WTC11 (cell line): ENCODE data around the gene BTBD2. TPM values are rescaled to one million over a fixed set of nuclear protein-coding genes. Genes with fewer than 3 reads are reported as not detected.

ENCODE experiments used
- ATAC-seq: fragments of 200-7000 bp; cut with Tn5 transposase; 2 replicates; pipeline ENCODE4 v1.10.0; 2021; ENCODE audit warnings: mild to moderate bottlenecking, moderate library complexity
- CTCF ChIA-PET: fragments of 300-600 bp; sonication (Branson Sonifier 250); formaldehyde crosslinking; loops from one replicate; lab custom pipeline; 2021; ENCODE audit warnings: antibody characterized with exemption; lab: Charles Lee
- POLR2A ChIA-PET: fragments of 350-600 bp; sonication (Branson Sonifier 250); formaldehyde crosslinking; loops from one replicate; lab custom pipeline; 2021; ENCODE audit warnings: antibody characterized with exemption; lab: Charles Lee
- DNase-seq: peaks from one replicate; pipeline ENCODE4 v3.0.0; 2021; ENCODE audit warnings: low spot score
- H3K27ac Mint-ChIP-seq: 2 replicates; pipeline ENCODE4 v1.8.0; 2021; ENCODE audit warnings: mixed read lengths
- H3K27me3 Mint-ChIP-seq: 2 replicates; pipeline ENCODE4 v1.8.0; 2021; ENCODE audit warnings: low read depth, mild to moderate bottlenecking, moderate library complexity, mixed read lengths
- H3K36me3 Mint-ChIP-seq: 2 replicates; pipeline ENCODE4 v1.8.0; 2021; ENCODE audit warnings: mixed read lengths
- H3K4me1 Mint-ChIP-seq: 2 replicates; pipeline ENCODE4 v1.8.0; 2022; ENCODE audit warnings: mixed read lengths
- H3K4me3 Mint-ChIP-seq: 2 replicates; pipeline ENCODE4 v1.8.0; 2021; ENCODE audit warnings: mild to moderate bottlenecking, moderate library complexity, mixed read lengths
- H3K9me3 Mint-ChIP-seq: 2 replicates; pipeline ENCODE4 v1.8.0; 2021; ENCODE audit warnings: mixed read lengths
- ATF2 ChIP-seq: sonication (generic); formaldehyde crosslinking; IDR thresholded peaks from 2 replicates; pipeline ENCODE4 v1.8.1; 2022; ENCODE audit warnings: low read depth, missing genetic modification reagents, borderline replicate concordance
- ATF6 ChIP-seq: sonication (generic); formaldehyde crosslinking; IDR thresholded peaks from 2 replicates; pipeline ENCODE4 v1.8.1; 2023; ENCODE audit warnings: mild to moderate bottlenecking, missing genetic modification reagents
- E2F4 ChIP-seq: sonication (generic); formaldehyde crosslinking; IDR thresholded peaks from 2 replicates; pipeline ENCODE4 v1.8.1; 2022; ENCODE audit warnings: low read depth, mild to moderate bottlenecking, moderate library complexity, missing genetic modification reagents, borderline replicate concordance
- ESRRA ChIP-seq: sonication (generic); formaldehyde crosslinking; IDR thresholded peaks from 2 replicates; pipeline ENCODE4 v1.8.1; 2022; ENCODE audit warnings: mild to moderate bottlenecking, missing genetic modification reagents, borderline replicate concordance
- GTF2I ChIP-seq: fragments of 250-450 bp; sonication (Bioruptor Pico); conservative IDR thresholded peaks from 2 replicates; pipeline ENCODE4 v1.4.0; 2021; ENCODE audit warnings: mild to moderate bottlenecking
- MYBL2 ChIP-seq: sonication (generic); formaldehyde crosslinking; IDR thresholded peaks from 2 replicates; pipeline ENCODE4 v1.8.1; 2023; ENCODE audit warnings: mild to moderate bottlenecking, moderate library complexity, missing genetic modification reagents
- NFYB ChIP-seq: sonication (generic); formaldehyde crosslinking; conservative IDR thresholded peaks from 2 replicates; pipeline ENCODE4 v1.8.0; 2022; ENCODE audit warnings: low read depth, missing genetic modification reagents
- NR2C2 ChIP-seq: sonication (generic); formaldehyde crosslinking; IDR thresholded peaks from 2 replicates; pipeline ENCODE4 v1.8.0; 2022; ENCODE audit warnings: mild to moderate bottlenecking, missing genetic modification reagents
- OVOL2 ChIP-seq: fragments of 250-450 bp; sonication (Bioruptor Pico); IDR thresholded peaks from 2 replicates; pipeline ENCODE4 v1.9.0; 2021; ENCODE audit warnings: mild to moderate bottlenecking, borderline replicate concordance
- SP1 ChIP-seq: sonication (generic); formaldehyde crosslinking; conservative IDR thresholded peaks from 2 replicates; pipeline ENCODE4 v1.8.1; 2022; ENCODE audit warnings: missing genetic modification reagents
- ZBTB21 ChIP-seq: sonication (generic); formaldehyde crosslinking; IDR thresholded peaks from 2 replicates; pipeline ENCODE4 v1.8.1; 2023; ENCODE audit warnings: mild to moderate bottlenecking, missing genetic modification reagents, borderline replicate concordance
- ZNF138 ChIP-seq: sonication (generic); formaldehyde crosslinking; conservative IDR thresholded peaks from 2 replicates; pipeline ENCODE4 v1.8.1; 2022; ENCODE audit warnings: mild to moderate bottlenecking, moderate library complexity, missing genetic modification reagents
- ZNF532 ChIP-seq: fragments of 250-450 bp; sonication (Bioruptor Pico); IDR thresholded peaks from 2 replicates; pipeline ENCODE4 v1.9.0; 2021; ENCODE audit warnings: mild to moderate bottlenecking, borderline replicate concordance
- ZSCAN18 ChIP-seq: fragments of 250-450 bp; sonication (Bioruptor Pico); IDR thresholded peaks from 2 replicates; pipeline ENCODE4 v2.1.2; 2022; ENCODE audit warnings: mild to moderate bottlenecking, moderate library complexity
- total RNA-seq: library from RNA; stranded (reverse); gene quantifications from 3 replicates; pipeline ENCODE4 v1.2.3, GENCODE V29; 2021

The BTBD2 gene
- total RNA-seq, 1 experiment from 2014 or later: 106 TPM

GRCh38 chr19:1980809-1981181, 34.7 kb downstream of the BTBD2 start (continued):
- TF ChIP-seq ZNF532 (CRISPR knock-in tag): no peak

GRCh38 chr19:1980091-1980808, 35.3 kb downstream of the BTBD2 start:
- ATAC-seq: no peak
- POLR2A ChIA-PET: no interaction called here

GRCh38 chr19:1979642-1980041, 35.9 kb downstream of the BTBD2 start:
- CTCF ChIA-PET: interaction anchor here (1.1 kb wide), 2 partner anchors 12 to 49 kb away, joined by 3 to 4 read pairs; no protein-coding TSS in a partner anchor
- DNase-seq: no peak
- POLR2A ChIA-PET: no interaction called here
- Mint-ChIP-seq H3K36me3 (peaks cover 19% of the 10 kb centered on the region), H3K4me3 (no peak overlapping the region), H3K9me3 (no peaks in the 10 kb centered on the region), H3K4me1 (no peaks in the 10 kb centered on the region), H3K27me3 (no peaks in the 10 kb centered on the region)
- no peak for ATAC-seq
- TF ChIP-seq ZSCAN18 (CRISPR knock-in tag): no peak
- TF ChIP-seq SP1: no peak
- TF ChIP-seq ATF6 (CRISPR knock-in tag): no peak
- TF ChIP-seq NFYB: no peak
- TF ChIP-seq ATF2 (CRISPR knock-in tag): no peak
- TF ChIP-seq E2F4 (CRISPR knock-in tag): no peak
- TF ChIP-seq OVOL2 (CRISPR knock-in tag): no peak
- TF ChIP-seq ZBTB21 (CRISPR knock-in tag): no peak
- no peak for TF ChIP-seq NR2C2 (CRISPR knock-in tag)
- TF ChIP-seq MYBL2 (CRISPR knock-in tag): no peak
- TF ChIP-seq, all 79 proteins: peak for 0
- H3K27ac Mint-ChIP-seq: no peak overlapping the region

More at GRCh38 chr19:1980091-1980808, 35.3 kb downstream of the BTBD2 start:
- Mint-ChIP-seq H3K4me1 (no peaks in the 10 kb centered on the region), H3K9me3 (no peaks in the 10 kb centered on the region), H3K4me3 (no peak overlapping the region), H3K36me3 (peaks cover 19% of the 10 kb centered on the region), H3K27me3 (no peaks in the 10 kb centered on the region), H3K27ac (no peak overlapping the region)
- CTCF ChIA-PET: interaction anchor here (1.0 to 1.1 kb wide), 3 partner anchors 11 to 117 kb away, joined by 3 to 4 read pairs (median 3); no protein-coding TSS in a partner anchor
- TF ChIP-seq ZNF138 (CRISPR knock-in tag) (no peak), ESRRA (CRISPR knock-in tag) (no peak), GTF2I (no peak)
- DNase-seq: no peak
